Glutamatergic neuron (in vitro differentiated cells): ENCODE results near the gene DCTN3. TPM values are rescaled to one million over a fixed set of nuclear protein-coding genes. Genes with fewer than 3 reads are reported as not detected.

Experiments
- DNase-seq: peaks from one replicate; pipeline ENCODE4 v3.0.0; 2022
- H3K27ac Mint-ChIP-seq: one replicate; pipeline ENCODE4 v1.8.0; 2020; ENCODE audit warnings: mild to moderate bottlenecking, mixed read lengths, inconsistent platforms; ENCODE audit not compliant: unreplicated experiment
- H3K27me3 Mint-ChIP-seq: one replicate; pipeline ENCODE4 v1.8.0; 2020; ENCODE audit warnings: mild to moderate bottlenecking, moderate library complexity, mixed read lengths, inconsistent platforms; ENCODE audit not compliant: unreplicated experiment
- H3K36me3 Mint-ChIP-seq: one replicate; pipeline ENCODE4 v1.8.0; 2020; ENCODE audit warnings: mild to moderate bottlenecking, mixed read lengths, inconsistent platforms; ENCODE audit not compliant: unreplicated experiment
- H3K4me1 Mint-ChIP-seq: one replicate; pipeline ENCODE4 v1.8.0; 2020; ENCODE audit warnings: mild to moderate bottlenecking, low read depth, mixed read lengths, inconsistent platforms; ENCODE audit not compliant: unreplicated experiment
- H3K4me3 Mint-ChIP-seq: one replicate; pipeline ENCODE4 v1.8.0; 2020; ENCODE audit warnings: mild to moderate bottlenecking, mixed read lengths, inconsistent platforms; ENCODE audit not compliant: unreplicated experiment
- H3K9me3 Mint-ChIP-seq: one replicate; pipeline ENCODE4 v1.8.0; 2020; ENCODE audit warnings: mild to moderate bottlenecking, moderate library complexity, mixed read lengths, inconsistent platforms; ENCODE audit not compliant: unreplicated experiment
- total RNA-seq: library from RNA; stranded (reverse); fragmentation: NEBNext Ultra II Directional; extraction: Animal tissue kit (Norgen Biotek cat#: 25700); gene quantifications from one replicate; pipeline ENCODE4 v1.2.1, GENCODE V29; 2021; ENCODE audit not compliant: unreplicated experiment
- TF ChIP-seq, protein P1 (sequence below): fragments of 200-600 bp; sonication (generic); IDR thresholded peaks from one replicate; pipeline ENCODE4 v1.5.0; 2021; ENCODE audit not compliant: partially characterized antibody, unreplicated experiment

DCTN3 gene
- total RNA-seq, 1 donor from 2014 or later, result 119 TPM

DNA sequence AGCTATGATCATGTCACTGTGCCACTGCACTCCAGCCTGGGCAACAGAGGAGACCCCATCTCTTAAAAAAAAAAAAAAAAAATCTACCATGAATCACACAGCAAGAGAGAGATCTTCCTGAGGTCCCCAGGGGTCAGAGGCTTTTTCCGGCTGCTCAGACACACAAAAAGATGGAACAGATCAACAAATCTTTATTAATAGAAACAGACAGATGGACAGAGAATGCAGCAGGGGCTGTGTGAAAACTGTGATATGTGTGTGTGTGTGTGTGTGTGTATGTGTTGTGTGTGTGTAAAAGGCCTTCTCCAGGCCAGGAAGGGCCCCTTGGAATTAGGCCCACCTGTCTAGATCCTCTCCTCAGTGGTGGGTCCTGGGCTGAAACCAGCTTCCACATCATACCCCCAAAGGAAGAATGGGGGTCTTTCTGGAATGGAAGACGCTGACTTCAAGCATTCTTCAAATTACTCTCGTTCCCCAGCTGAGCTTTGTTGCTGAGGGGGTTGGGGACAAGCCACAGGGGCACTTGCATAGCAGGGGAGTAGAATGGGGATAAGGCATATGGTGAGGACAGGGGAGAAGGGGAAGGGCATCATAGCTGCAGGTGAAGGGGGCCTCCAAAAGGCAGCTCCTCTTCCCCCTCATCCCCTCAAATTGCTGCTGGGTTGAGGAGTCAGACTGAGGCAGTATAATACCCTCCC, 14.4 kb upstream of the DCTN3 start:
- no peaks in the 10 kb centered on the region for H3K36me3 Mint-ChIP-seq
- peaks cover 21% of the 10 kb centered on the region for H3K27me3 Mint-ChIP-seq
- DNase-seq, result no peak
- peaks cover 8% of the 10 kb centered on the region for H3K9me3 Mint-ChIP-seq
- no peak overlapping the region for H3K4me3 Mint-ChIP-seq
- H3K27ac Mint-ChIP-seq, result no peak overlapping the region
- H3K4me1 Mint-ChIP-seq, result peaks cover 21% of the 10 kb centered on the region
- TF ChIP-seq, protein P1, sequence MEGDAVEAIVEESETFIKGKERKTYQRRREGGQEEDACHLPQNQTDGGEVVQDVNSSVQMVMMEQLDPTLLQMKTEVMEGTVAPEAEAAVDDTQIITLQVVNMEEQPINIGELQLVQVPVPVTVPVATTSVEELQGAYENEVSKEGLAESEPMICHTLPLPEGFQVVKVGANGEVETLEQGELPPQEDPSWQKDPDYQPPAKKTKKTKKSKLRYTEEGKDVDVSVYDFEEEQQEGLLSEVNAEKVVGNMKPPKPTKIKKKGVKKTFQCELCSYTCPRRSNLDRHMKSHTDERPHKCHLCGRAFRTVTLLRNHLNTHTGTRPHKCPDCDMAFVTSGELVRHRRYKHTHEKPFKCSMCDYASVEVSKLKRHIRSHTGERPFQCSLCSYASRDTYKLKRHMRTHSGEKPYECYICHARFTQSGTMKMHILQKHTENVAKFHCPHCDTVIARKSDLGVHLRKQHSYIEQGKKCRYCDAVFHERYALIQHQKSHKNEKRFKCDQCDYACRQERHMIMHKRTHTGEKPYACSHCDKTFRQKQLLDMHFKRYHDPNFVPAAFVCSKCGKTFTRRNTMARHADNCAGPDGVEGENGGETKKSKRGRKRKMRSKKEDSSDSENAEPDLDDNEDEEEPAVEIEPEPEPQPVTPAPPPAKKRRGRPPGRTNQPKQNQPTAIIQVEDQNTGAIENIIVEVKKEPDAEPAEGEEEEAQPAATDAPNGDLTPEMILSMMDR, result no peak

DNA sequence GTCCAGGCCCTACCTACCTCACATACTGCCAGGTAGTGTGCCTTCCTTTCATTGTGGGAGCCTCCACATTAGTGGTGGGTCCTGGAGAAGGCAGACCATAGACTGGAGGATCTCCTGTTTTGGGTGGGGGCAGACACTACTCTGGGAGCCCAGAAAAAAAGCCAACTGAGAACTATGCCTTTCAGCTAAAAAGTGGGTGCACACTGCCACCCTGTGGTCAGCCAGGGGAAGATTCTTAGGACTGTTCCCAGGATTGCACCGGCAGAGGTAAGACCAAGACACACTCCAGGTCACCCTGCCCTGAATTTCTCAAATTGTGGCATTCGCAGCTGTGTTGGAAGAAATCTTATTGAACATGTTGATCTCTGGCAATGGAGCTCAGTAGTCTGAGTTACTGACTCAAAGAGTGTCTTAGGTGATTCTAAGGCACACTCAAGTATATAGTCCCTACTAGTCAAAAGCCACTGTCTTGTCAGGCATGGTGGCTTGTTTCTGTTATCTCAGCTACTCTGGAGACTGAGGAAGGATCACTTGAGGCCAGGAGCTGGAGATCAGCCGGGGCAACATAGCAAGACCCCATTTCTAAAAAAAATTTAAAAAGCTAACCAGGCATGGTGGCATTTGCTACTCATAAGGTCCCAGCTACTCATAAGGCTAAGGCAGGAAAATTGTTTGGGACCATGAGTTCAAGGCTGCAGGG, 13.7 kb upstream of the DCTN3 start:
- Mint-ChIP-seq H3K27ac (no peak overlapping the region), H3K9me3 (peaks cover 12% of the 10 kb centered on the region), H3K27me3 (peaks cover 27% of the 10 kb centered on the region), H3K4me1 (peaks cover 21% of the 10 kb centered on the region), H3K4me3 (no peak overlapping the region), H3K36me3 (no peaks in the 10 kb centered on the region)
- TF ChIP-seq, protein P1, result peak; percentile 83
- DNase-seq, result peak; percentile 82

DNA sequence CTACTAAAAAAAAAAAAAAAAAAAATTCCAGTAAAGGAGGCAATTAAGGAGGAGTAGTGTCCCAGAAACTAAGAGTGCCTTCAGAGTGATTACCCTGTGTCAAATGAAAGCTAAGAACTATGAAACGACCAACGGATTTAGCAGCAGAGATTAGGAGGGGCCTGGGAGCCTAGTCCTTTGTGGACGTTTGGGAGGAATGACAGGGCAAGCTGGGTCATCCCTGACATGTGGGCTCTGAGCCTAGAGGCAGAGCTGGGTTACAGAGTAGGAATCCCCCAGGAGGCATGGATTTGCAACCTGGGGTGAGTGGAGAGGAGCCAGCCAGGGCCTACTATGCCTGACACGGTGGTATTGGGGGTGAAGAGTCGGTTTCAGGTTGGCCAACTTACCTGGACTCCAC, 12.9 kb upstream of the DCTN3 start:
- Mint-ChIP-seq H3K36me3 (peaks cover 5% of the 10 kb centered on the region), H3K27me3 (peaks cover 30% of the 10 kb centered on the region), H3K27ac (no peak overlapping the region), H3K4me3 (no peak overlapping the region), H3K9me3 (peaks cover 14% of the 10 kb centered on the region), H3K4me1 (peaks cover 24% of the 10 kb centered on the region)
- TF ChIP-seq, protein P1, result no peak
- DNase-seq, result no peak

DNA sequence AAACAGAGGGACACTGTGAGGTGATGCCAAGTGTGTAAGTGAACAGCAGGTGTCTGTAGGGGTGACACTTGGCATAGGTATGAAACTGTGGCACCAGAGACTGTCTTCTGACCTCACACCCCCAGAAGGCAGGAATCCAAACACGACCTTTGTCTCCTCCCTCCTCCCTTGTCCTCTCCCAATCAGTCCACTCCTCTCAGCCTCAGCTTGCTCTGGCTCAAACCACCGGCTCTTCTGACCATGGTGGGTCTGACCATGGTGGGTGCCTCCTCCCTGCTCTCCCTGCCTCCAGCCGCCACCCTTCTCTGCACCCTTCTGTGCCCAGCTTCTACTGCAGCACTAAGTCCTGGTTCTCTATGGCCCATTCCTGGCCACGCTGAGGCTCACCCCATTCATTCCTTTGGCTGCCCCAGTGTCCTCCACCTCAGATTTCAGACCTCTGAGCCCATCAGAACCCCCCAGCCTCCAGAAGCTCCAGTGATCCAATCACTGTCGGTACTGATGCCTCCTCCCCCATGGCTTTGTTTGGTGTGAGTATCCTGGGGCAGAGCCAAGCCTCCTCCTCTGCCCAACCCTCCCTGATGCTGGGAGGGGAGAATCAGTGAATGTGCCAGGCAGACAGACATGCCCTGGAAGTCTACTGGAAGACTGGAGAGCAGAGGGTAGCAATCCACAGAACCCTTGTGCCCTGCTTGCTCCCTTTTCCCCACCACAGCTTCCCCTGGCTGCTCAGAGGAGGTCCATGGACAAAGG, 10.3 kb upstream of the DCTN3 start:
- peaks cover 13% of the 10 kb centered on the region for H3K9me3 Mint-ChIP-seq
- TF ChIP-seq, protein P1, result no peak
- H3K27me3 Mint-ChIP-seq, result peaks cover 39% of the 10 kb centered on the region
- peak overlapping the region; percentile 8 for H3K27ac Mint-ChIP-seq
- H3K36me3 Mint-ChIP-seq, result peaks cover 6% of the 10 kb centered on the region
- no peak overlapping the region for H3K4me3 Mint-ChIP-seq
- peaks cover 18% of the 10 kb centered on the region for H3K4me1 Mint-ChIP-seq
- no peak for DNase-seq
